NAMALWA (cell line): ENCODE measurements around the gene PIM3.

Experiments
- DNase-seq: peaks from one replicate; pipeline ENCODE4 v3.0.0-alpha.2; 2015; ENCODE audit warnings: low spot score

The PIM3 gene

DNA sequence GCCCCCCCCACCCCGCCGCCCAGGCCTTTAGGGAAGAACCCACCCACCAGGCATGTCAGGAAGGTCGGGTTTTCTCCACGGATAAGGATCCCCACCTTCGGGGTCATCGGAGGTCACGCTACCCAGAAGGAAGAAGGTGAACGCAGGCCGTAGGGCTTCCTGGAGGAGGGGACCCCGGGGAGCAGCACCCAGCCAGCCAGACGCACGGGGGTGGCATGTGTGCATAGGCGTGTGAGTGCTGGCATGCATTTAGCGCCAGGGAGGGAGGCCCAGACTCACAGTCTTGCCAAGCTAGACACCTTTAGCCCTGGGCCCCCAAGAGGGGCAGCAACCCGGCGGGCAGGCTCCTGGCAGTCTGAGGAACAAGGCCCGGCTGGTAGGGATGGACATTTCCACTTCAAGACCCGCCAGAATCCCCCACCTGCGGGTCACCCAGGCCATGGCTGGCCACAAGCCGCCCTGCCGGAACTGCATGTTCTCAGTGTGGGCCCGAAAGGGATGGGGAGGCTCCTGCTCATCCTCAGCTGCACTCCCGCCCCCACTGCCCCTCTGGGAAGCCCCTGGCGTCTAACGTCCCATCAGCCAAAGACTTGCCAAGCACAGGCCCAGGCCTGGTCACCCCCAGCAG is 16.7 kb upstream of the PIM3 start:
- DNase-seq = no peak

DNA sequence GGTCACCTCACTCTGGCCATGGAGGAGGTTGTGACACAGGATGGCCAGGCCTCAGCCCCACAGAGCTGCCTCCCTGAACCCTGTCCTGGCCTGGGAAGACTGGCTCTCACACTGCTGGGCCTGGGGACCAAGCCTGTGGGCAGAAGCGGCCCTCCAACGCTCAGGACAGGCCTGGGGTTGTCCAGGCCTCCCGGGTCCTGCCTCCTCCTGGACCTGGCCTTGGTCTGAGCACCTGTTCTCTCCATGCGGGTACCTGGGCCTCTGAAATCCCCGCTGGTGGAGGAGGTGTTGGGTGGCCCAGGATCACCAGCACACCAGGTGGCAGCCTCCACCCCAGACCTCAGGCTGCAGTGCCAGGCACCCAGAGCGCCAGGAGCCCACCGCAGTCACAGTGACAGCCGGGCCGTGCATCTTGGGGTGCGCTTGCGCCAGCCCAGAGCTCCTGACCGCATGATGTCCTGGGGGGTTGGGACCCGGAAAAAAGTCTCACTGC is 16.1 kb upstream of the PIM3 start:
- no peak for DNase-seq

DNA sequence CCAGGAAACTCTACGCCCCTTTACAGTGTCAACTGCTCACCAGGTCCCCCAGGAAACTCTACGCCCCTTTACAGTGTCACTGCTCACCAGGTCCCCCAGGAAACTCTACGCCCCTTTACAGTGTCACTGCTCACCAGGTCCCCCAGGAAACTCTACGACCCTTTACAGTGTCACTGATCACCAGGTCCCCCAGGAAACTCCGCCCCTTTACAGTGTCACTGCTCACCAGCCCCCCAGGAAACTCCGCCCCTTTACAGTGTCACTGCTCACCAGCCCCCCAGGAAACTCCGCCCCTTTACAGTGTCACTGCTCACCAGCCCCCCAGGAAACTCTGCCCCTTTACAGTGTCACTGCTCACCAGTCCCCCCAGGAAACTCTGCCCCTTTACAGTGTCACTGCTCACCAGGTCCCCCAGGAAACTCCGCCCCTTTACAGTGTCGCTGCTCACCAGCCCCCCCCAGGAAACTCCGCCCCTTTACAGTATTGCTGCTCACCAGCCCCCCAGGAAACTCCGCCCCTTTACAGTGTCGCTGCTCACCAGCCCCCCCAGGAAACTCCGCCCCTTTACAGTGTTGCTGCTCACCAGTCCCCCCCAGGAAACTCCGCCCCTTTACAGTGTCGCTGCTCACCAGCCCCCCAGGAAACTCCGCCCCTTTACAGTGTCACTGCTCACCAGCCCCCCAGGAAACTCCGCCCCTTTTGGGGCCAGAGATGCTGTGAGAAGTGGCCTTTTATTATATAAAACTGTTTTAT is 15.4 kb upstream of the PIM3 start:
- DNase-seq = peak; percentile 88

DNA sequence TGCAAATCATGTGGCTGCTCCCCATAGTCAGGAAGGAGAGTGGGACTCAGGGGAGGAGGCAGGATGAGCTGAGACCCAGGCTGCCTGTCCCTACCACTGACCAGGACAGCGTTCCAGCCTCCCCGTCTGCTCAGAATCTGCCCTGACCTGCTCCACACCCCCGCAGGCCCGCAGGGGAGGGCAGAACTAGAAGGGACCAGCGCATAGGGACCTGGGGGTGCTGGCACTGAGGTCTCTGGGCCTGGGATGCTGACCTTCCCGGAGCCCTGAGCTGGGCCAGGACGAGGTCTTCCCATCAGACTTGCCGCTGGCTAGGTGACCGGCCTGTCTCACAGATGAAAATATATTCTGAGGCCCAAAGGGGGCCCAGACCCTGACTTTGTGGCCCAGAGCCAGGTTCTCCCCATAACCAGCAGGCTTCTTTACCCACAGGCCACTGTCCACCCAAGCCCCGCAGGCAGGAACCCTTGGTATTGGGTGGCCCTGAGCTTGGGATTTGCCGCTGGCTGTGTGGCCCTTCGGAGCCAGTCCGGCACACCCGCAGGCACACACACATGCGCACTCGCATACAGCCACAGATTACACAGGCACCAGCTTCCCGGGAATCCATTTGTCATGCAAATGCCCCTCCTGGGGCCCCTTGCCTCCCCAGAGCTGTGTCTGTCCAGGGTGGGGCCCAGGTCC is 13.8 kb upstream of the PIM3 start:
- no peak for DNase-seq

DNA sequence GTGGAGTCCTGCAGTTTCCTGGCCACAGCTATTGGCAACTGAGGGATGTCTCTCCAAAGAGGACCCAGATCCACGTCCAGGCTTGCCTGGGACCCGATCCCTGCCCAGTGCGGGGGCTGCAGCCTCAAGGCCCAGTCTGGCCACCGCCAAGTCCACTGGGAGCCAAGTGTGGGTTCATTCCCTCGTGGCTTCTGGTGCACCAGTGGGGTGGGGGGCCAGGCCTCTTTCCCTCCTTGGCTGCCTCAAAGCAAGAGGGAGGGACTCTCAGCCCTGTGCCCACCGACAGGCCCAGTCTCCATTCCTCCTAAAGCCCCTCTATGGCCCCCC is 13.3 kb upstream of the PIM3 start:
- no peak for DNase-seq

DNA sequence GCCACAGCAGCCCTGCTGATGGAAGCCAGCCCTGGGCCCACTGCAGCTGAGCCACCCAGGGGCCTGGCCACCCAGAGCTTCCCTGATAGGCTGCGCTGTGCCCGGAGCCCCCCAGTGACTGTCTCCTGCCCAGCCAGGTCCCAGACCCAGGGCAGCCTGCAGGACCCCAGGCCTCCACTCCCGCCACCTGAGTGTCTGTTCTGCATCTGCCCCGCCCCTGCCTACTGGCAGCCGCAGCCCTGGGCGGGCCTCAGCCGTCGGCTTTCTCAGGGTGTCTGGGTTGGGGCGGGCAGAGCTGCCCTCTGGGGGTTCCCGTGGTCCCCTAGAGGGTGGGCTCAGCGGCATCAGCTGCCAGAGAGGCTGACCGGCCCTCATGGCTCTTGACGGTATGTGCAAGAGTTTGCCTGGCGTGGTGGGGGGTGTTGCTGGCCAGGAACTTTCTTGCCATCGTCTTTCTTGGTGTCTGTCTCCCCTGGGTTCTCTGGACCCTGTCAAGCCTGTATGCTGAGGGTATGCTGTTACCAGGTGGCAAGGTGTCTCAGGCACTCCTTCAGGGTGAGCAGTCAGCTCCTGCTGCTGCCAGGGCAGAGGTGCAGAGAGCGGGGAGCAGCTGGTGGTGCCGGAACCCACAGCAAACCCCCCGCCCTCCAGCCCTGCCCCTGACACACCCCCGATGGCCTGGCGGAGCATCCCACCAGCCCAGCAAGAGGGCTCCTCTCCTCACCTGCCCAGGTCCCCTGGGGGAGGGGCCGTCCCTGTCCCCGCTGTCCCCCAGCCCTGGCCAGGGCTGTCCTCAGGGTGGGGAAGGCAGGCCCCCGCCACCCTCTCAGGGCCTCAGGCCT is 12.2 kb upstream of the PIM3 start:
- DNase-seq = no peak

DNA sequence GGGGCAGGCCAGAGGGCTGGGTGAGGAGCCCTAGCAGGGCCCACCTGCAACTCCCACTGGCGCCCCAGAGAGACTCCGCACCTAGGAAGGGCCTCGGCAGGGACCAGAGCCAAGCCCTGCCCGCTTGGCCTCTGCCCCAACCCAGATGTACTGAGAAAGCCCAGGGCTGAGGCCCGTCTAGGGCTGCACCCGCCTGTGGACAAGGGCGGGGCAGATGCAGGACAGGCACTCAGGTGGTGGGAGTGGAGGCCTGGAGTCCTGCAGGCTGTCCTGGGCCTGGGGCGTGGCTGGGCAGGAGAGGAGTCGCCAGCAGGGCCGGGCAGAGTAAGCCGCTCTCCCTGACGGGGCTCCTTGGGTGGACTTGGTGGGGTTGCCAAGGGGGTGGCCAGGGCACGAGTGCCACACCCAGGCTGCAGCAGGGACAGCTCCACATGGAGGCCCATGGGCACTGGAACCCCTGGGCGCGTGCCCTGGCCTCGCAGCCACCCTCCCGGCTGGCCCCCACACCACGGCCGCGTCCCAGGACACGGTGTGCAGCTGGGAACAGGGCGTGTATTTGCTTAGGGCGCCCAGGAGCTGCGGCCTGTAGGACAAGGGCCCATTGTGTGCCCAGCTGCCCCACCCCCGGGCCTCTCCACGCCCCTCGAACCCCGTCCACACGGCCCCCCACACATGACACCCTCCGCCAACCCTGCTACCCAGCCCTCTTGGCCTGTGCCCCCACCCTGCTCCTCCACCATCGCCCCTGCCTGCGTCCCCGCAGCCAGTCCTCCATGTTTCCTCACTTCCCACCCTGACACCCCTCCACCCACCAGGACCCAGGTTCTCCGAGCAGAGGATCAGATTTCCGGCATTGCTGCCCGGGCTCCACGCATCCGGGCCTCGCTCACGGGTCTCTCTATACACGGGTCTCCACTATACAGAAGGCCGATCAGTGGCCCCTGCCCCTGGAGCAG is 11.3 kb upstream of the PIM3 start:
- no peak for DNase-seq

DNA sequence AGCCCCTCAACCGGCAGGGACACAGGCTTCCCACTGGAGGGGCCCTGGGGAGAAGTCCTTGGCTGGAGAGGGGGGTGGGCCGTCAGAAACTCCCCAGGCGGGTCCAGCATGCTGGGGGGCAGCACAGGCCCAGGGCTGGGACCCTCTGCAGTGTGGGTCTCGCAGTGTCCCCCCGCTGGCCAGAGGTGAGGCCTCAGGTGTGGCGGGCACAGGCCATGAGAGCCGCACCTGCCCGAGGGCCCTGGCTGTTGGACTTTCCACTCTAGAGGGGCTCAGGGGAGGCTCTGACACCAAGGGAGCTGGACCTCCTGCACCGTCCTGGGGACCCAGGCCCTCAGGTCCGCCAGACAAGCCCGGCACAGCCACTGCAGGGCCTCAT is 10.7 kb upstream of the PIM3 start:
- no peak for DNase-seq

DNA sequence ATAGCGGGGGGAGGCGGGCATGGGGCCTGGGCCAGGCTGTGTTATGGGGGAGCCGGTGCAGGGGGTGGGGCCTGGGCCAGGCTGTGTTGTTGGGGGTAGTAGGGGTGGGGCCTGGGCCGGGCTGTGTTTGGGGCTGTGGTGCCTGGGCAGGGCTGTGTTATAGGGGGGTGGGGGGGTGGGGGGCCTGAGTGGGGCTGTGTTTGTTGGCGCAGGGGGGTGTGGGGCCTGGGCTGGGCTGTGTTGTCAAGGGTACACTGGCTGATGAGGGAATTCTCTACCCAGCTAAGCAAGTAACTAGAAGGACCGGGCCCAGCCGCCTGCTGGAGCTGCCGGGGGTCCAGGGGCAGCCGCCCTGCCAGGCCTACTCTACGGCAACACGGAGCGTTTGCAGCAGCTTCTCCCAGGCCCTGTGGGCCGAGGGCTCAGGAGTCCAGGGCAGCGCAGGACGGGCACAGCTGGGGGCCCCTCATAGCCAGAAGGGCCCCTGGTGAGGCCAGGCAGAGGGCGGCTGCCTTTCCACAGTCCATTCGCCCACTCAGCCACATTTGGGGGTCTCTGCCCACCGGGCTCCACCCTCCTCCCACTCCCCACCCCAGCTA is 10.1 kb upstream of the PIM3 start:
- no peak for DNase-seq

DNA sequence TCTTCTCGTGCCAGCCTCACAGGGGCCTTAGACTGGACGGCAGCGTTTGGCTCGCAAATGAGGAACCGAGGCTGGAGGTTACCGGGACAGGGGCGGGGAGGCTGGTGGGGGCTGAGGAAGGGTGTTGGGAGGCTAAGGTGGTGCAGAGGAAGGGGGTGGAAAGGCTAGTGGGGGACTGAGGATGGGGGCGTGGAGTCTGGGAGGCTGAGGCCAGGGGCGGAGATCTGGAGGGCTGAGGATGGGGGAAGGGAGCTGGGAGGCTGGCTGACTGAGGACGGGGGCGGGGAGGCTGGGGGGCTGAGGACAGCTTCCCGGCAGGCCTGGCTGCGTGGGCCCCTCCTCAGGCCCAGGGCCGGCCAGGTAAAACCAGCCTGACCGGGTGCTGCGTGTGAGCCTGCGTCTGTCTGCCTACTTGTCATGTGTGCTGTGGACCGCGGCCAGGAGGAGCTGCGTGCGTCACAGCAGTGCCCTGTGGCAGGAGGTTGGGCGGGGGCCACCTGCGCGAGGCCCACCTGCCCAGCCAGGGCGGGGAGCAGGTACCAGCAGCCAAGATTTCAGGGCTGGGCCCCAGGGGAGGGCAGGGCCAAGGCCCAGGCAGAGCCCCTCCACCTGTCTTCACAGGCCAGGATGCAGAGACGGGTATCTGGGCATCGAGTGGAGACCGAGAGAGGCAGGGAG is 9.4 kb upstream of the PIM3 start:
- DNase-seq = no peak

DNA sequence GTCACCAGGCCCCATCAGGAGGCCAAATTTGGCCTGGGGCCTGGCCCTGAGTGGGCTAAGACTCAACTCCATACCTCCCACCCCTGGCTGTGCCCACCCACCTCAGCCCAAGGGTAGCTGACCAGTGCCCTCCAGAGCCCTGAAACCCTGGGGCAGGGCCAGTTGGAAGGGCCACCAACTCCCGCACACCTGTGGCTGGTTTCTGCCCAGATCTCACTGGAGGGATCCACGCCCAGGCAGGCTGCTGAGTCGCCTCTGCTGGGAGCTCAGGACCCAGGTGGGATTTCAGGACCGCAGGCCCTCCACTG is 8.9 kb upstream of the PIM3 start:
- no peak for DNase-seq

DNA sequence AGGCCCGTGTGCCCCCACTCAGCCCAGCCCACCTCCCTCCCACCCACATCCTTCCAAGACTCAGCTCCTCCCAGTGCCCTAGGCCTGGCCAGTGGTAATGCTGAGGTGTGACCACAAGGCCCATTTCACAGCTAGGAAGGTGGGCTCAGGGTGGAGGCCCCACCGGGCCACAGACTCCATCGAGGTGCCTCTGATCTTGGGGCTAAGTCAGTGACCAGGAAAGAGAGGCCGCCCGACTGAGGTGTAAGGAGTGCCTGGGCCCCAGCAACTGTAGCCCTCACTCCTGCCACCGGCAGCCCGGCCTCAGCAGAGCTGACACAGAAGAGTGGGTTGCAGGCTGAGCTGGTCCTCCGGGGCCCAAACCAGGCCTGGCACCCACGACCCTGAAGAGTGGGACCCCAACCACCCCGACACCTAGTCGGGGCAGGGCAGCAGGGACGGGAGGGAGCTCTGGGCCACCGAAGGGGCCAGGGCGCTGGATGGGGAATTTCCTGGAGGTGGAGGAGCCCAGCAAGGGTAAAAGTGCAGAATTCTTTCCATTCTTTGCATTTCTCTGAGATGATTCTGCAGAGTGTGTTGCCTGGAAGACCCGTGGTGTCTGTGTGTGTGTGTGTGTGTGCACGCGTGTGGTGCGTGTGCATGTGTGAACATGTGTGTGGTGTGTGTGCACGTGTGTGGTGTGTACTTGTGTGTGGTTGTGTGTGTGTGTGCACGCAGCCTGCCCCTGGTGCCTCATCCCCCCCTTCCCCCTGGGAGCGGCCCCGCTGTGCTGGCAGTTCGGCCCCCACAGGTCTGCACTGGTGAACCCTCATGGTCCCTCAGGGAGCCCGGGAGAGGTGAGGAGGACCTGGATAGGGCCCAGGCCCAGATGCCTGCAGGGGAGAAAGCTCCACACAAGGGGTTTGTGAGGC is 8.3 kb upstream of the PIM3 start:
- DNase-seq = no peak

DNA sequence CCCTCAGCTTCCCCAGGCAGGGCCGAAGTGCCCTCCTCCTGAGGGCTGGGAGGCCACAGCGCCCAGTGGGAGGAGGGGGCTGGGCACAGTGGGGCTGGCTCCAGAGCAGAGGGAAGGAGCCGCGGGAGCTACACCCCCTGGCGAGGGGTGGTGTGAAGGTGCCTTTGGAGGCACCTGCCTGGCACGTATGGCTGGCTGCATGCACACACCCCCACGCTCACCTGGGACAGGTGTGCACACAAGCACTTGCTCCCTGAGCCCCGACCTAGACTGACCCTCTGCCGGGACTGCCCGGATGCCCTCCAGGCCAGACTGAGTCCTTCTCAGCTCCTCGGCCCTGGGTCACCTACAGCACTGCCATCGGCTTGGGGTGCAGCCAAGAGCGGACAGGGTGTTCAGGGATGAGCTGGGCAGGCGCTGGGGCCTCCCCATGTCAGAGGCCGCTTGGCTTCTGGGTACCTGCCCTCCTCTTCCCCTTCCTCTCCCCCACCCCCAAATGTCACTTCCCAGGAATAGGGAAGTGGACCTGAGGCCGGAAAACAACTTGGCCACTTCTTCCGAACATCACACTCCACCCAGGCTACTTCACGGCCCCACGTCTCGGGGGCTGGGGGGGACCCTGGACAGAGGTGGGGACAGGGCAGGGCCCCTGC is 7.4 kb upstream of the PIM3 start:
- no peak for DNase-seq

DNA sequence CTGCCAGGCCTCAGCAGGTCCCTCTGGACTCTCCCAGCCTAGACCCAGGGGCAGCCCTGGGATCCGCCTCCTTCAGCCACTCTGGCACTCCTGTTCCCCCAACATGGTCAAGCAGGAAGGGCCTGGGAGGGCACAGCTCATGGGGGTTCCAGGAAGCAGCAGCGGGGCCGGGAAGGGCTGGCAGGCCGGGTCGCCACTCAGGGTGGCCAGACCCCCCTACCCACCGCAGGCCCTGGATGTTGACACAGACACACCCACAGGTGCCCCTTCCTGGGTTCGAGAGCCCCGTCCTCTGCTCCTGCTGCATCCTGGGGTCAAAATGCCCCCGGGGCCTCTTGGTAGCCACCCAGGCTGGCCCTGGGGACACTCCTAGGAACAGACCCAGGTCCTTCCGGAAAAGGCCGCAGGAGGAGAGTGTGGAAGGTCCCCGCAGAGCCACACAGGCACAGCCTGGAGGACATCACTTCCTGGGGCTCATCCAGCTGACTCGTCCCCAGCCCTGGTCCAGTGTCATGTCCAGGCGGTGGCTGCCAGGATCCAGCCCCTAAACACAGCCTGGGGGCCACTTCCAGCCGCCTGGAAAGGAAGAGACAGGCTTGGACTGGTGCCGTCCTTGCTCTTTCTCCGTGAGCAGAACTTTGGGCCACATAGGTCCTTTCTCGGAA is 6.8 kb upstream of the PIM3 start:
- DNase-seq = no peak

DNA sequence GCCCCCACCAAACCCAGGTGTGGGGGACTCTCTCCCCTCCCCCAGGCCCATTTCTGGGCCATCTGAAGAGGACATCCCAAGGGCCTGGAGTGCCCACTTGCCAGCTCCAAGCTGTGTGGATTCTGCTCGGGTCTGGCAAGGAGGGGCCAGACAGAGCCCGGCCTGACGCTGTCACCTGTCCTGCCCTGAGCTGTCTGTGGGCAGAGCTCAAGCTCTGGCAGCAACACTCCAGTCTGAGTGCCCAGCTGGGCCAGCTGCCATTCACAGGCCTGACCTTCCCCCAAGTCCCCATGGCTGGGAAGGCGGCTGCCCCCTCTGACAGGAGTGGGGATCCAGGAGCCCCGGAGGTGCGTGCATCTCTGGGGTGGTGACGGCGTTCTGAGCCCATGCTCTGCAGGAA is 6.2 kb upstream of the PIM3 start:
- no peak for DNase-seq

DNA sequence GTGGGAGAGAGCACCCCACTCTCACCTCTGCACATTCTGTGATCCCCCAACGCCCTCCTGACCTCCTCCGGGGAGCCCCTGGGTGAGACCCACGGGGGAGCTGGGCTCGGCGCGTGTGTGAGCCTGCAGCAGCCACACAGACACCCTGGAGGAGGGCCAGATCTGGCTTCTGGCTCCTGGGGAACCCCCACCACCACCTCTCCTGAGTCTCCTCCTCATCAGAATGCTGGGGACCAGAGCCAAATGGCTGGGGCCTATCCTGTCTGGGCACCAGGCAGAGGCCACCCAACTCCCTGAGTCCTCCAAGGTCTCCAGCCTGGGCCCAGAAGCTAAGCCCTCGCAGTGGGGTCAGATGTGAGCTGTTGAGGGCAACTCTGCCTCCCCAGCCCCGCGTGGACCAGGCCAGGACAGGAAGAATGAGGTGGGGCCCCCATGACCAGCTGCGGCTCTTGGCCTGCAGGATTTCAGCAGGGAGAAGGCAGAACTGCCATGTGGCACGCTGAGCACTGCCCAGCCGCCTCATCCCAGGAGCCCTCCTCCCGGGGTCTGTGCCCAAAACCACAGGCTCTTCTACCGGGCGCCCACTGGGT is 5.5 kb upstream of the PIM3 start:
- DNase-seq = no peak

DNA sequence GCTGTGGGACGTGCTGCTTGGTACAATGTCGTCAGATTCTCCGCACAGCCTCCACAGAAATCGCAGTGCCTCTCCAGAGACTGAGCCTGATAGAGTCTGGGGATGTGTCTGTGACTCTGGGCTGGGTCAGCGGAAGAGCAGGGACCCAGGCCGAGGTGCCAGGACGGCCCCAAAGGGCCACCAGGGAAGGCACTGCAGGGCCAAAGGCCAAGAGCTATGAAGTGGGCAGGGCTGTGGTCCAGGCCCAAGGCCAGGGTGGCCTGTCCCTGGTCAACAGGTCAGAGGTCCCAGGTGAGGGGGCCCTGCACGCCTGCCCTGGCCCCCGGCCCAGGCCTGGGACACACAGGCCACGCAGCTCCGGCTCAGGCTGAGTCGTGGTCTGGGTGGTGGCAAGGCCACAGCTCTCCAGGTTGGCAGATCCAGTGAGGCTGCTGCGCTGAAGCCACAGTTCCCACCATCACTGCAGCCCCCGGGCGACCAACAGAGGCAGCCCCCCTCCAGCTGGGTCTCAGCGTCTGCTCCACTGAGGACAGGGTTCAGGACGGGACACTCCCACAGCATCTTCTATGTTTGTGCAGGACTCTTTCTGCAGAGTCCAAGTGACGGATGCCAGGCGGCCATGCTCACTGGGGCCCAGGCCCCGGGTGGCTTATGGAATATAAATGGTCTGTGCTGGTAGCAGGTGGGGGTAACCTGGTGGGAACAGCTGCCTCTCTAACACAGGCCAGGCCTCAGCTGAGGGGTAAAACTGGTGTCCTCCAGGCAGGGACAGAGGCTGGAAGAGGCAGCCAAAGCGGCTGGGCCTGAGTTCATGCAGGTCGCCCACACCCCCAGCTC is 4.8 kb upstream of the PIM3 start:
- DNase-seq = no peak
